Kidney glomerular epithelial cell (primary cell): ENCODE results near the gene PFKM.

Experiments used
- DNase-seq: peaks from one replicate; lab custom pipeline; 2025; lab: John Stamatoyannopoulos, UW

PFKM gene

GRCh38 chr12:48187916-48188695 lies 68.9 kb downstream of the PFKM start:
- no peak for DNase-seq

- peak; percentile 34 for DNase-seq
These were observed 70.4 kb downstream of the PFKM start for GRCh38 chr12:48189331-48190125.

GRCh38 chr12:48191096-48191495 lies 71.9 kb downstream of the PFKM start:
- no peak for DNase-seq

DNA sequence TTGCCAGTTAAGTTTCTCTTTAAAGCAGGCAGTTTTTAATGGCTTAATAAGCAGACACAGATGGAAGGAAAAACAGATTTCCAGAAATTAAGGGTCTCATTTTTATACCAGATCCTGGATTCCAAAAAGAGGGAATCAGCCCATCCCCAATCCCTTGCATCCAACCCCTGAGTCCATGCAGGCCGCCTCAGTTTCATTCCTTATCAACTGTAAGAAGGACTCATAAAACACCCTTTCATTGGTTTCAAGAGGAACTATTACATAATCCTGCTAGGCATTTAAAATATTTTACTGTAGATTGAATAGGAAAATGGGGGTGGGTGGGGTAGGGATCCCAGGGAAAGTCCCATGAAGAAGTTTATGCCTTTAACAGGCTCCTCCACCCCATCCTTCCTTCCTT lies 73.7 kb downstream of the PFKM start:
- DNase-seq, result no peak

DNA sequence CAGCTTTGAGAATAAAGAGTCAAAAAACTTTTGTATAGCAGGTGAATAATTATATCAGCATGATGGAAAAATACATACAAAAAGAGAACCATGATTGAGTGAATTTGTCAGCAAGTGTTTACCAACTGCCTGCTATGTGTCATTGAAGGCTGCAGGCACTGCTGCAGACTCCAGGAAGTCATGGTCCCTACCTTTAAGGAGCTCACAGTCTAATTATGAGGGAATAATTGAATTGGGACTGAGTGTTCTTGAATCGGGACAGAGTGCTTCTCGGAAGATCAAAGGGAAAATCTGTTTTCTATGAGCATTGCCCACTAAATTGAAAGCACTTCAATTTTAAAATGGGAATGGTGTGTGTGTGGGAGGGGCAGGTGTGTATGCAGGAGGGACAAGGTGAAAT lies 74.5 kb downstream of the PFKM start:
- DNase-seq, result no peak

DNA sequence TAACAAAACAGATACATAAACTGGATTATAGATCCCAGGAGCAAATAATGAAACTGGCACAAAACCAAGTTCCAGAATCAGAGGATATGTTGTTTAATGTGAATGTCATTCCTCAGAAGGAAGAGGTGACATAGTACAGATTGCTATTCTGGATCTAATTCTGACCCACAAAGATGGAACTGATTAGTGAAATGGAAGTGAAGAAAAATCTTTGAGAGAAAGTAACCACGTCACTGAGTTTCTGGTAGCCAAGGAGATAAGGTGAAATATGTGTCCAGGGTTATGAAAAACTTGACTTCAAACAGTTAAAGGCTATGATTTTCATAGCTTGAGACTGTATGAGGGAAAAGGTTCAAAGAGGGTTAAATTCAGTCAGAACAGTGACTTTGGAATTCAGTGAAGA lies 75.6 kb downstream of the PFKM start:
- DNase-seq, result no peak
